Measurements from ENCODE around the gene SASH1.

- no peak for TF ChIP-seq CTCF (conservative IDR thresholded peaks at IDR 0.05 in 1 of 2, IDR thresholded peaks at IDR 0.05 in 1 of 2; ENCODE audit: low read depth in 1 of 2, low read length in 2 of 2)
- TF ChIP-seq EZH2 (IDR thresholded peaks at IDR 0.05; ENCODE audit: low read length, missing control alignments) = no peak
These were observed 110.2 kb downstream of the SASH1 start for GRCh38 chr6:148452876-148453275.
